GM18909 (cell line): ENCODE data around the gene GRIK3.
"Not testable (repeated sequence)": the region's sequence is repeated elsewhere in the genome, so short reads cannot be mapped to it uniquely, and the experiment has no call there.

ENCODE experiments used
- ATAC-seq: cut with Tn5 transposase; IDR thresholded peaks from one replicate; pipeline ENCODE4 v1.9.1; 2021; ENCODE audit warnings: mild to moderate bottlenecking; ENCODE audit not compliant: unreplicated experiment, poor library complexity

Gene GRIK3

GRCh38 chr1:36776948-36777831 is 257.1 kb downstream of the GRIK3 start:
- no peak for ATAC-seq

- ATAC-seq, result no peak
Measured at GRCh38 chr1:36776256-36776655, 258.1 kb downstream of the GRIK3 start.

- no peak for ATAC-seq
Measured at GRCh38 chr1:36775716-36776115, 258.6 kb downstream of the GRIK3 start.

- no peak for ATAC-seq
Measured at GRCh38 chr1:36773827-36774541, 260.3 kb downstream of the GRIK3 start.

GRCh38 chr1:36772647-36773495 is 261.4 kb downstream of the GRIK3 start:
- ATAC-seq, result no peak

GRCh38 chr1:36771660-36772284 is 262.5 kb downstream of the GRIK3 start:
- no peak for ATAC-seq

- ATAC-seq, result no peak
Measured at GRCh38 chr1:36771240-36771639, 263.1 kb downstream of the GRIK3 start.

GRCh38 chr1:36769886-36770830 is 264.2 kb downstream of the GRIK3 start:
- no peak for ATAC-seq

GRCh38 chr1:36768486-36769178 is 265.7 kb downstream of the GRIK3 start:
- ATAC-seq, result no peak

GRCh38 chr1:36767429-36767828 is 266.9 kb downstream of the GRIK3 start:
- not testable (repeated sequence) for ATAC-seq

GRCh38 chr1:36766481-36766880 is 267.8 kb downstream of the GRIK3 start:
- ATAC-seq, result no peak

GRCh38 chr1:36765785-36766300 is 268.5 kb downstream of the GRIK3 start:
- no peak for ATAC-seq

- ATAC-seq, result no peak
Measured at GRCh38 chr1:36764798-36765197, 269.5 kb downstream of the GRIK3 start.

- ATAC-seq, result no peak
Measured at GRCh38 chr1:36763771-36764170, 270.5 kb downstream of the GRIK3 start.

GRCh38 chr1:36762174-36762573 is 272.1 kb downstream of the GRIK3 start:
- no peak for ATAC-seq

- ATAC-seq, result no peak
Measured at GRCh38 chr1:36761113-36761512, 273.2 kb downstream of the GRIK3 start.

GRCh38 chr1:36760081-36760480 is 274.2 kb downstream of the GRIK3 start:
- no peak for ATAC-seq

- ATAC-seq, result no peak
Measured at GRCh38 chr1:36759355-36759754, 275.0 kb downstream of the GRIK3 start.
